ENCODE results near the gene EHBP1L1. TPM values are rescaled to one million over a fixed set of nuclear protein-coding genes. Genes with fewer than 3 reads are reported as not detected.
"Not testable (repeated sequence)": the region's sequence is repeated elsewhere in the genome, so short reads cannot be mapped to it uniquely, and the experiment has no call there.

EHBP1L1 gene
- total RNA-seq, 2 donors from 2014 or later = 101 to 144 TPM

DNA sequence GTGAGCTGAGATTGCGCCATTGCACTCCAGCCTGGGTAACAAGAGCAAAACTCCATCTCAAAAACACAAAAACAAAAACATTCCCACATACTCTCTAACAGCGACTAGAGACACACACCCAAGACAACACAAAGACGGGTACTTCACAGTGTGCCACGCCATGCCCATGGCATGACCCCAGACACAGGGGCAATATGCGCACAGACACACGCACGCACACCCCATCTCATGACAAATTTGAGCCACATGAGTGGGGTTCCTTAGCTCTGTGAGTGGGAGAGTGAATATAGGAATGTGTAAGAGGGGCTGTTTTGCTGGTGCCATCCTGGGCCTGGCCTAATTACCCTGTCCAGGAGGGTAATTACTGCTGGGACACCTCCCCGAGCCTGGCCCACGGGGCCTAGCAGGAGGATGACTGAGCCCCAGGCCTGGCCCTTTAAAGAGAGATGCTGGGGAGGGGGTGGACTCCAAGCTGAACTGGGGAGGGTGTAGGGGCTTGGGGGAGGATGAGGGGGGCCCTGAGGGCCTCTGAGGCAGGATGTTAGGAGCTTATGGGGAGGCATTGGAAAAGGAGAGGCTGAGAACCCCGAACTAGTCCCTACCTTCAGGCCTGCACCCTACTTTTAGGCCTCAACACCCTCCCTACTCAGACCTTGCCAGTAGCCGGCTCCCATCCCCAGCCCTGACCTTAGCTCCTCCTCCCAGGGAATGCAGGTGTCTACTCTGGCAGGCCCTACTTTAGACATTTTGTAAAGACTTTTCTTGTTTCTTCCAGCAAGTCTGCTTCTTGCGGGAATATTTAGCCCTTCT, 19.2 kb upstream of the EHBP1L1 start:
- H3K36me3 Mint-ChIP-seq = peaks cover 0 to 3% of the 10 kb centered on the region in 2 donors
- H3K9me3 Mint-ChIP-seq = no peaks in the 10 kb centered on the region
- DNase-seq (ENCODE audit: low spot score in 2 of 2) = no peak
- H3K27ac Mint-ChIP-seq = peak overlapping the region; percentile 82 to 95
- ATAC-seq = no peak

- DNase-seq (ENCODE audit: low spot score in 2 of 2) = peak in 1 of 2 donors; percentile 44
- ATAC-seq = no peak
- H3K36me3 Mint-ChIP-seq = no peaks in the 10 kb centered on the region
- H3K9me3 Mint-ChIP-seq = no peaks in the 10 kb centered on the region
- peak overlapping the region; percentile 82 to 95 for H3K27ac Mint-ChIP-seq
These were observed 18.4 kb upstream of the EHBP1L1 start for GRCh38 chr11:65557280-65558001.

DNA sequence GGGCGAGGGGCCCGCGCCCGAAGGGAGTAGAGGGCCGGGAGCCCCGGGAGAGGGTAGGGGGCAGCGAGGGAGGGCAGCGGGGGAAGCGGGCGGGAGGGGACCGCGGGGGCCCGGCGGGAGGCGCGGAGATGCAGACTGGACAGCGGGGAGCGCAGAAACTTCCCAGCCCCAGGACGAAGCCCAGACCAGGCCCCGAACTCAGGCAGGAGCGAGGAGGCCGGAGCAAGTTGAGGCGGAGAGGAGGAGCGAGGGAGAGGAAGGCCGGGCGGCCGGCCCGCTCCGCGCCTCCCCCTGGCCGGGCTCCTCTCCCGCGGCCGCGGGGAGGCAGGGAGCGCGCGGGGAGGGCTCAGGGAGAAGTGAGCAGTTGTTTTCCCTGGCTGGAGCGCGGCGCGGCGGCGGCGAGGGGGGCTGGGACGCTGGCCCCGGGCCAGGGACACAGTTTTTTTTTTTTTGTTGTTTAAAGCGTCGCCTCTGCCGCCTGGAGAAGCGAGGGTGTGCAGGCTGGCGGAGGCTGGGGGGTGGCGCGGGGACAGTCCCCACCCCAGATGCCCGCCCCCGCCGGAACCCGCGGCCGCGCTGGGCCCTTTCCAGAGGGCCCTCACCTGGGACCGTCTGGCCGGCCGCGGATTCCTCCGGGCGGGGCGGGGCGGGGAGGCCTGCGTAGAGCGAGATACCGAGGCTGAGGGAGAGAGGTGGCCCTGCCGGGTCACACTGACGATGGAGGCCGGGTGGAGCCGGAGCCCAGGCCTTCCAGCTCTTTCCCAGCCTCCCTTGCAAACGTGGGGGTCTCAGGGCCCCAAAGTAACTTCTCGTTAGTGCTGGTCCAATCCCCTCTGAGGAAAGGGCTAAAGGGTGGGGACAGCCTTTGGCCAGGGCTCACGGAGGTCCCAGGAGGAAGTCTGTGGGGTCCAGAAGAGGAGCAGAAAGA, 17.6 kb upstream of the EHBP1L1 start, which contains the start of gene LTBP3:
Gene LTBP3, minus strand, starts transcription at position 358 of the 928 bp plus-strand sequence. CDS start 400 bp downstream, outside the sequence.
- DNase-seq (ENCODE audit: low spot score in 2 of 2) = no peak
- peak within 1 kb of the TSS; percentile 82 to 95 for H3K27ac Mint-ChIP-seq
- H3K9me3 Mint-ChIP-seq = no peaks in the 10 kb centered on the region
- H3K36me3 Mint-ChIP-seq = no peaks in the 10 kb centered on the region
- ATAC-seq = peak; percentile 30 to 41

DNA sequence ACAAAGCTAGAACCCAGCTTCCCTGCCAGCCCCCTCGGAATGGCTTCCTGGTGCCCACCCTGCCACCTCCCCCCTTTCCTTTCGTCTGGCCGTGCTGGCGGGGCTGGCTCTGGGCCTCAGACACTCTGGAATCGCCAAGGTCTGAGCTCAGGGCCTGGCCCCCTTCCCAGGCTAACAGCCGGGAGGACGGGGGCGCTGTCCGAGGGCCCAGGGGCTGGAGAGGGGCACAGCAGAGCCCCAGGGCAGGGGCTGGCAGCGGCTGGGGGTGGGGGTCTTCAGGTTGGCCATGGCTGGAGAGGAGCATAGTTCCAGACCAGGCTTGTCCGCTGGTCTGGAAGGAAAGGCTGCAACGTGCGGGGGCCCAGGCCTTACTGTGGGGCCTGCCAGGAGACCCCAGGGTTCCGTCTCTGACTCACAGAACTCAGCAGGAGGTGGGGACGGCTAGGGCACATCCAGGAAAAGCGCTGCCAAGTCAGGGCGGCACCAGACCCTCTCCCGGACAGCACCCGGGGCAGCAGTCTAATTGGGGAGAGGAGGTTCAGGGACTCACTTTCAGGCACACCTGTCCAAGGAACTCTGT, 16.8 kb upstream of the EHBP1L1 start:
- Mint-ChIP-seq H3K27ac (no peak overlapping the region), H3K36me3 (no peaks in the 10 kb centered on the region), H3K9me3 (no peaks in the 10 kb centered on the region)
- ATAC-seq = no peak
- DNase-seq (ENCODE audit: low spot score in 2 of 2) = no peak

GRCh38 chr11:65559535-65559934, 16.3 kb upstream of the EHBP1L1 start:
- peak; percentile 62 to 80 for ATAC-seq
- DNase-seq (ENCODE audit: low spot score in 2 of 2) = no peak
- H3K36me3 Mint-ChIP-seq = no peaks in the 10 kb centered on the region
- no peak overlapping the region for H3K27ac Mint-ChIP-seq
- H3K9me3 Mint-ChIP-seq = no peaks in the 10 kb centered on the region

DNA sequence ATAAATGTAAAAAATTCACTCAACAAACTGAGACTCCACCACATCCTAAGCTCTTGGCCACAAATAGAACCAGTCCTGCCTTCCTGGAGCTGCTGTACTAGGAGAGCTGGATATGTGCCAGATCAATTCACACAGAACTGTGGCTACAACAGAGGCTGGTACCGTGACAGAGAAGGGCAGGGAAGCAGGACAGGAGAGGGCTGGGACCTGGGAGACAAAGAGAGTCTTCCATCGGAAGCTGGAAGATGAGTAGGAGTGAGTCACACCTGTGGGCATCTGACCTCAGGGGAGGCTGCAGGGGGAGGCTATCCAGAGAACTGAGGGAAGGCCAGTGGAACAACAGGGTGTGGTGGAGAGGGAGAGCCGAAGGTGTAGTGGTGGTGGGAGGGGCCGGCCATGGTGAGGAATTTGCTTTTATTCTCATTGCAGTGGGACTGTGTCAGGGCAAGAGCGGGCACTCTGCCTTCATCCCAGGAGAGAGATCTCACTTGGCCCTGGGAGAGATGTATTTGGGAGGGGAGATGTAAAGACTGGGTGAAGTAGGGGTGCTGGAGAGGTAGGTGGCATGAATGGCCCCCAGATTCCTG, 15.8 kb upstream of the EHBP1L1 start:
- ATAC-seq (peak; percentile 8 to 11), DNase-seq (ENCODE audit: low spot score in 2 of 2) (no peak)
- Mint-ChIP-seq H3K27ac (peak overlapping the region in 1 of 2 donors; percentile 38), H3K36me3 (no peaks in the 10 kb centered on the region), H3K9me3 (no peaks in the 10 kb centered on the region)

- no peaks in the 10 kb centered on the region for H3K9me3 Mint-ChIP-seq
- peak overlapping the region in 1 of 2 donors; percentile 38 for H3K27ac Mint-ChIP-seq
- ATAC-seq = no peak
- no peak for DNase-seq (ENCODE audit: low spot score in 2 of 2)
- H3K36me3 Mint-ChIP-seq = no peaks in the 10 kb centered on the region
These were observed 15.1 kb upstream of the EHBP1L1 start for GRCh38 chr11:65560555-65561418.

GRCh38 chr11:65562020-65562419, 13.8 kb upstream of the EHBP1L1 start:
- no peak for ATAC-seq
- H3K36me3 Mint-ChIP-seq = no peaks in the 10 kb centered on the region
- no peak for DNase-seq (ENCODE audit: low spot score in 2 of 2)
- no peak overlapping the region for H3K27ac Mint-ChIP-seq
- H3K9me3 Mint-ChIP-seq = no peaks in the 10 kb centered on the region

GRCh38 chr11:65562788-65563187, 13.1 kb upstream of the EHBP1L1 start:
- Mint-ChIP-seq H3K9me3 (no peaks in the 10 kb centered on the region), H3K36me3 (no peaks in the 10 kb centered on the region), H3K27ac (peak overlapping the region in 1 of 2 donors; percentile 16)
- no peak for ATAC-seq
- no peak for DNase-seq (ENCODE audit: low spot score in 2 of 2)

DNA sequence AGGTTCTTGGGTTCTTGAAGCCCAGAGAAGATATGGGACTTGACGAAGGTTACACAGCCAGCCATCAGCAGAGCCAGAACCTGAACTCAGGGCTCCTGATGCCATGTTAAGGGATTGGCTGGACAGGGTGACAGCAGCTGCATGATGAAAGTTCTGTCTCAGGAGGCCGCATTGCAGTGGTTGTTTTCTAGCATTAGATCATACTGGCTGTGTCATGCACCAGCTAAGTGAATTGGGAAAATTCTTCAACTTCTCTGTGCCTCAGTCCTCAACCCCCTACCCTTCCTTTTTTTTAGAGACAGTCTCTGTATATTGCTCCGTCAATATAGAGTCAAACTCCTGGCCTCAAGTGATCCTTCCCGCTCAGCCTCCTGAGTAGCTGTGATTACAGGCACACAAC, 12.3 kb upstream of the EHBP1L1 start:
- ATAC-seq (no peak), DNase-seq (ENCODE audit: low spot score in 2 of 2) (no peak)
- Mint-ChIP-seq H3K27ac (peak overlapping the region in 1 of 2 donors; percentile 16), H3K9me3 (no peaks in the 10 kb centered on the region), H3K36me3 (no peaks in the 10 kb centered on the region)

- peak in 1 of 2 donors; percentile 13 for ATAC-seq
- not testable (repeated sequence) for H3K36me3 Mint-ChIP-seq; DNase-seq (ENCODE audit: low spot score in 2 of 2); H3K9me3 Mint-ChIP-seq
- H3K27ac Mint-ChIP-seq = peak overlapping the region; percentile 89 to 97
These were observed 10.8 kb upstream of the EHBP1L1 start for GRCh38 chr11:65564879-65565559.

DNA sequence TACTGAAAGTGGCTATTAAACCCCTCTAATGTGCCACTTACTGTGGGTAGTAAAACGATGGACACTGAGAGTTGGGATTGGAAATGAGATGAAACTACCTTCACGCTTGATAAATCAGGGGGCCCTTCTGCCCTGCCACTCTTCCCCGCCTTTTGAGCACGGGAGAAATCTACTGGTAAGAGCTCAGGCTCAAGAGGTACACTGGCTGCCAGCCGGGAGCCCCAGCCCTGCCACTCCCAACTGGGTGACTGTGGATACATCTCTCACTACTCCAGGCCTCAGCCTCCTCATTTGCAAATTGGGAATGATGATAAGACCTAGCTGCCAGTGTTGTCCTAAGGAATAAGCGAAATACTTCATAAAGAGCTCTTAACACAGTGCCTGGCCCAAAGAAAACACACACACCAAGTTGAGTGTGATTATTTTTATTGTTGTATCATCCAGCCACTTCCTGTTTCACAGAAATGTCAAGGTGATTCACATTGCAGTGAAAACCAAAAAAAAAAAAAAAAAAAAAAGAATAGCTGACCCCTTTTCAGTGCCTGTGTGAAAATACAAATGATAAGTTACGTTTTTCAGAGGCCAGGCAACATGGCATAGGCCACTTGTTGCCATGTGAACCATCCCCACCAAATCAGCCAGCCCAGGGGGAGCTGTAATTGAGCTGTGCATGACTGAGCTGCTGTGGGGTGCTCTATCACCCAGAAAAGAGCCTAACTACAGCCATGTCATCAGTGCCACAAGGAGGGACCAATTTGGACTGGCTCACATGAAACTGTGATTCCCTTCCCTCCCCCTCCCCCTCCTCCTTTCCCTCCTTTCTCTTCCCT, 10.0 kb upstream of the EHBP1L1 start:
- Mint-ChIP-seq H3K27ac (peak overlapping the region; percentile 89 to 97), H3K36me3 (peaks cover 14 to 16% of the 10 kb centered on the region in 2 donors), H3K9me3 (no peaks in the 10 kb centered on the region)
- peak in 1 of 2 donors; percentile 9 for ATAC-seq
- no peak for DNase-seq (ENCODE audit: low spot score in 2 of 2)

DNA sequence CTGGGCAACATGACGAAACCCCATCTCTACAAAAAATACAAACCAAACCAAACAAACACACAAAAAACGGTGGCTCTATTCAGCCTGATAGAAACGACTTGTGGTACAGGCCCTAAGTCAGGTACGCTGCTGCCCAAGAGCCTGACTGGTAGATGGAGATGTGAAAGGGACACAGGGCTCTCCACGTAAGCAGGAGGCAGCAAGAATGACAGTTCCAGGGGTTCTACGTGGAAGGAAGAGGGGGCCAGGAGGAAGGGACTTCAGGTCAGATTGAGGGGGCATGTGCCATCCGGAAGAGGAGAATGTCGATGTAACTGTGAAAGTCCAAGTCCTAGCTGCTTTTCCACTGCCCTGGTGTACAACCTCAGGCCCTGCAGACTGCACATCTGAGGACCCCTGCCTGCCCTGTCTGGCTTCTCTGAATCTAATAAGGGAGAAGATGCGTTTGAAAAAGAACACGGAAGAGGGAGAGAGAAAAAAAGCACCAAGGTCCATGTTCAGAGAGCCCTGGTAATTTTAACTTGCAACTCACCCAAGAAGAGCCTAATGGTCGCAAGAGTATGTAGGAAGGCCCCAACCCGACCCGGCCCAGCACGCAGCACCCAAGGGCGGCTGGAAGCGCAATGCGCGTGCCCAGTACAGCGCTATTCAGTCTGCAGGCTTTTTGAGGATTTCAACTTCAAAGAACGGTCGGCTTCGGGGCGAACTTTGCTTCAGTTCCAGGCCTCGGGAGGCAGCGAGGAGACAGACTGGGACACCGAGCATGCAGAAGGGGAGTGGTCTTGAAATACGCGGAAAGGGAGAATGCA, 6.5 kb upstream of the EHBP1L1 start:
- Mint-ChIP-seq H3K27ac (peak overlapping the region; percentile 96), H3K9me3 (no peaks in the 10 kb centered on the region), H3K36me3 (peaks cover 20 to 31% of the 10 kb centered on the region in 2 donors)
- DNase-seq (ENCODE audit: low spot score in 2 of 2) (no peak), ATAC-seq (peak; percentile 23 to 27)

Measured in activated naive CD4-positive, alpha-beta T cell treated with anti-CD3 and anti-CD28 coated beads, Interleukin-2, amount 50 U/mL, for 72 hours (primary cell).